HG03108 (cell line): ENCODE data around the gene KRTAP10-10.
"Not testable (repeated sequence)": the region's sequence is repeated elsewhere in the genome, so short reads cannot be mapped to it uniquely, and the experiment has no call there.

Experiments used
- ATAC-seq: cut with Tn5 transposase; IDR thresholded peaks from one replicate; pipeline ENCODE4 v1.9.1; 2021; ENCODE audit warnings: moderate library complexity; ENCODE audit not compliant: unreplicated experiment

KRTAP10-10 gene

GRCh38 chr21:44681152-44681551 is 44.0 kb downstream of the KRTAP10-10 start:
- ATAC-seq = no peak

GRCh38 chr21:44681861-44682579 is 44.9 kb downstream of the KRTAP10-10 start, which contains the start of gene KRTAP12-1:
Gene KRTAP12-1, minus strand, starts transcription at chr21:44682163. Its CDS starts 40 bp downstream, at chr21:44682123.
- no peak for ATAC-seq

GRCh38 chr21:44682580-44683151 is 45.5 kb downstream of the KRTAP10-10 start:
- no peak for ATAC-seq

GRCh38 chr21:44684077-44684476 is 46.9 kb downstream of the KRTAP10-10 start:
- no peak for ATAC-seq

- ATAC-seq = no peak
These were observed 47.3 kb downstream of the KRTAP10-10 start for GRCh38 chr21:44684483-44684882.

- not testable (repeated sequence) for ATAC-seq
These were observed 47.9 kb downstream of the KRTAP10-10 start for GRCh38 chr21:44685050-44685449.

- ATAC-seq = no peak
These were observed 49.0 kb downstream of the KRTAP10-10 start for GRCh38 chr21:44686000-44686781.

- ATAC-seq = no peak
These were observed 49.8 kb downstream of the KRTAP10-10 start for GRCh38 chr21:44686843-44687561.

GRCh38 chr21:44687671-44688070 is 50.5 kb downstream of the KRTAP10-10 start:
- no peak for ATAC-seq
